ENCODE measurements around the gene NDUFAF8.

Gene NDUFAF8

DNA sequence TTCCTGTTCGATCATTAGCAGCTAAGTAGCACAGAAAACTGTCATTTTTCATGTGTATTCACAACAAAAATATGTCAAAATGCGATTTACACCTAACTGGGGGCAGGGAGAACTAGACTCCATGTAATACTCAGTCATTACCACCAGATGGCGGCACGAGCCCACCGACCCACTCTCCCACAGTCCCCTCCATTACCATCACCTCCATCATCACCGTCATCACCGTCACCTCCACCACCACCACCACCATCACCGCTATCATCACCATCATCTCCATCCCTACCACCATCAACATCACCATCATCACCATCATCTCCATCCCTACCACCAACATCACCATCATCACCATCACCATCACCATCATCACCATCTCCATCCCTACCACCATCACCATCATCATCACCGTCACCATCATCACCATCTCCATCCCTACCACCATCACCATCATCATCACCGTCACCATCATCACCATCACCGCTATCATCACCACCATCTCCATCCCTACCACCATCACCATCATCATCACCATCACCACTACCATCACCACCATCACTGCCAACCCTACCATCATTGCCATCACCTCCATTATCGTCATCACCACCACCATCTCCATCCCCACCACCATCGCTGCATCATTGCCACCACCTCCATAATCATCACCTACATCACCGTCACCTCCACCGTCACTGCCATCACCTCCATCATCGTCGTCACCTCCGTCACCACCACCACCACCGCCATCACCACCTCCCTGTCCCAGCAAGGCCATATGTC is 14.4 kb downstream of the NDUFAF8 start:
- peak; percentile 38 for DNase-seq (ENCODE audit: low read depth)

DNA sequence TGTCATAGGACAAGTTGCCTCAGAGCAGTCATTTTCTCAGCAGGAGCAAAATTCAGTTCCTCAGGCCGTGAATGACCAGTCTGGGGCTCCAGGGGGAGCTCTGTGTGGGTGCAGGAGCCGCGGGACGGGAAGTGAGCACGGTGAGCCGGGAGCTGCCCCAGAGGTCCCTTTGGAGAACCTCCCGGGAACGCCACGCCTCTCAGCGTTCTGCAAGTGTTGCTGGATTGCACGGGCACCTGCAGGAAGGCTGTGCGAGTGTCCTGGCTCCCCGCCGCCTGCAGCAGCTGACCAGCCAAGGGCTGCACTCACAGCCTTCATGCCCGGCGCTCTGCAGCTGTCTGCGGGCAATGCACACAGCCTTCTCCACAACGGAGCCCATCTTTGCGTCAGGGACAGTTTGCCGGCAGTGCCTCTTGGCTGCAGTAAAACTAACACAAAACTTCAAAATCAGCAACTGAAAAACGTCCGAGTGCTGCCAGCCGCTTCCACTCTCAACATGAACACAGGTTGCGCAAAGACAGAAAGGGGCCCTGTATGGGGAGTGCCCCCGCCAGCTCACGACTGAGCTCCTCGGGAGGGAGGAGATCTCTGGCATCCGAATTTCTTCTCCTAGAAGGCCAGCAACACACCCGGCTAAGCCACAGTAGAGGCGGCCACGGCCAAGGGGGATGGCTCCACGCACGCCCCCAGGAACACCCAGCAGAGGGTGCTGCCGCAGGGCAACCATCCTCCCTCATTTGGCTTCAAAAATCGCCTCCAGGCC is 16.0 kb downstream of the NDUFAF8 start:
- no peak for DNase-seq (ENCODE audit: low read depth)

DNA sequence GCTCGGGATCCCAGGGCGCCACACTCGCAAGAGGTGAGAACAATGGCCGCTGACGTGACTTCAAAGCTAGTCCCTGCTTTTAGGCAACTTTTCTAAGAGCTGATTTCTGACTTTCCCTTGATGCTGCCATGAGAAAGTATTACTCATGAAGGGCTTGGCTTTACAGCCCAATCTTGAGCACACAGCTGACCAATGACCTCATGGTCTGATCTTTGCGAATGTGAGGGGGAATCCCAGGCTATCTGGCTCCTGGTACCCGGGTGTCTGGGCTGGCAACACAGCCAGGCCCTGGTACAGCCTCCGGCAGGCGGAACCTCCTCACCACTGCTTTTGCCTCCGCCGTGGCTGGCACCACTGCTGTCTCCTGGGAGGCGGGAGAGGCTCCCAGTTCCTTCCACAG is 17.5 kb downstream of the NDUFAF8 start:
- no peak for DNase-seq (ENCODE audit: low read depth)

DNA sequence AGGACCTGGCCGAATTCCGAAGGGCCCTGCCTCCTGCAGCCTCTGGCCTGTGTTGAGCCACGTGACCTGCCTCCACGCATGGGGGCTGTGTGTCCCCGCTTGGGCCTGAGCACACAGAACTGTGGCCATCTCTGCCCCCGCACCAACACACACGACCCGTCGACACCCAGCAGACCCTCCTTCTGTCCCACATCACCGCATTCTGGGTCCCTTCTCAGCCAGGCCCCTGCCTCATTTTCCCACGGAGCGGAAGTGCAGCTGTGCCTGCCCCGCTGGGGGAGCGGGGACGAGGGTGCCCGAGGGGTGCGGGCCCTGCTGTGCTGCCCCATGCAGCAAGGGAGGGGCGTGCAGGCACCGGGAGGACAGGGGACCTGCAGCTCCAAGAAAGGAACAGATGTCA is 18.4 kb downstream of the NDUFAF8 start:
- DNase-seq (ENCODE audit: low read depth), result no peak

DNA sequence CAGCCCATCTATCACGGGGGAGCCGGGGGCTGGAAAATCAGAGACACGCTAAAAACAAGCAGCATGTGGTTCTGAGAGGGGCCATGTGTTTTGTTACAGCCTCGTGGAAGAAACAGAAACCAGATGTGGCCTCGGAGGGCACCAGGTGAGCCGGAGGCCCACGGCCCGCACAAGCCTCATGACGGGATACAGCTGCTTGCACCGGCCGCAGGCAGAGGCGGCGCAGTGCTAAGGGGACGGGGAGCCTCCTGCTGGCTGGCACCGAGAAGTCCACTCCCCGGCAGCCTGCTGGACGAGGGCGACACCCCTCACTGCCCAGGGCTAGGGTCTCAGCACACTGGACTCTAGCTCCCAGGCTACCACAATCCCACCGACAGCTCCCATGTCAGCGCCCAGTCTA is 19.2 kb downstream of the NDUFAF8 start:
- DNase-seq (ENCODE audit: low read depth), result no peak

DNA sequence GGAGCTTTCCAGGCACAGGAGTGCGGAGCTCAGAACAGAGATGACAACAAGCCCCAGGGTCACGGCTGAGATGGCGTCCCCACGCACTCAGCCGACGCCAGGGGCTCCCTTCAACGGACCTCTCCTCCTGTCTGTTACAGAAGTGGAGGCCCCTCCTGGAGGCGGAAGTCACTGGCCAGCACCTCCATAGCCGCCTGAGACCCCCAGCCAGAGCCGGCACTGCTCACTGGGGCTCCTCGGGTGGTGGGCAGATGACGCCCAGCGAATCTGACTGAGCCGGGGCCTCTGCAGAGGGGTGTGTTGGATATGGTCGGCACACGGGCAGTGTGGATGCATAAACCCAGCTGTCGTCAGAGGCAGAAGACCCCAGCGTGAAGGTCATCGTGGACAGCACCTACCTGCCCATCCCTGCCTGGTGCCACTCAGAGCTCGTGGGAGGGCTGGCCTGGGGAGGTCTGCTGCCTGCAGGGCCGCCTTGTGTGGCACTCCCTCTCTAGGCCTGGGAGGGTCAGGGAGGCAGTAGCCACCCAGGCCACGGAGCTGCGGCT is 20.0 kb downstream of the NDUFAF8 start:
- DNase-seq (ENCODE audit: low read depth), result no peak

DNA sequence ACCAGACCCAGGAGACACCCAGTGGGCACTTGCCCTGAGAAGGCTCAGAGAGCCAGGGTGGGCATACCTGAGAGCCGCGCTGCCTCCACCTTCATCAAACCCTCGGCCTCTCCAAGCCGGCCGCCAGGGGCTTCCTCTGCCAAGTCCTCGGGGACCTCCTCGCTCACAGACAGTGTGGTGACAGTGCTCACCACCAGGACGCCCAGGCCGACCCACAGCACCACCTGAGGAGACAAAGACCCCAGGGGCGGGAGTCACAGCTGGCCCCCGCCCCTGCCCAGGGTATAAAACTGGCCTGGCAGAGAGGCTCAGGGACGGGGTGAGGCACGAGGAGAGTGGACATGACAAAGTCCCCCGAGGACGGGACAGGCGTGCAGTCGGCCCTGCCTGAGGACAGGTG is 21.1 kb downstream of the NDUFAF8 start:
- DNase-seq (ENCODE audit: low read depth), result no peak

DNA sequence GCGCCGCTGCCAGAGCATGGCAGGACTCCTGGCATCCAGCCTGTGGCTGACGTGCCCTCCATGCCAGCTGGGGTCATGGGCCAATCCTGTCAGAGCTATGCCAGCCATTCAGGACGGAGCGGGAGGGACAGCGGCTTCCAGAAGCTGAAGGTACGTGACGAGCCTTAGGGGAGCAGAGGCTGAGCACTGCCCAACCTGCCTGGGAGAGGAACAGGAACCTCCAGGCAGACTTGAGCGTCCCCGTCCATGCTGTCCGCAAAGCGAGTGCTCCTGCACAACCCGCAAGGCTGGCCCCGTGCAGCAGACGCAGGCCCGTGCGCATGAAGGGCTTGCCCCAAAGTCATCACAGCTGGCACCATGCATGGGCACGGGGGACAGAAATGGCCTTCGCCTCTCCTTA is 21.5 kb downstream of the NDUFAF8 start:
- DNase-seq (ENCODE audit: low read depth), result no peak

DNA sequence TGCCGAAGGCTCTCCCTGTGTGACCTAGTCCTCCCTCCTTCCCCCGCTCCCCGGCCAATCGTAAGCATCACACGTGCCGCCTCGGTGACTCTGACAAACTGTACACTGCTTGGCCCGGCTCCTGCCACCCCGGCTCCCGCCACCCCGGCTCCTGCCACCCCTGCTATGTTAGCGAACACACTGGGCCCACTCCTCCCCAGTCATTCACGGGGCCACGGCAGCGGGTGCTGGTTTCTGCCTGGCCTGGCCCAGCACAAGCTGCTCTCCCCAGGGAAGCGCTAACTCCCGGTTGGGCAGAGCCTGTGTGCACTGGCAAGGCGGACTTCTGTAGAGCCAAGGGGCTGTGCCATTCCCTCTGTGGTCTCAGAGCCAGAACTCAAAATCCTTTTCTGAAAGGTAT is 22.0 kb downstream of the NDUFAF8 start:
- DNase-seq (ENCODE audit: low read depth), result no peak

DNA sequence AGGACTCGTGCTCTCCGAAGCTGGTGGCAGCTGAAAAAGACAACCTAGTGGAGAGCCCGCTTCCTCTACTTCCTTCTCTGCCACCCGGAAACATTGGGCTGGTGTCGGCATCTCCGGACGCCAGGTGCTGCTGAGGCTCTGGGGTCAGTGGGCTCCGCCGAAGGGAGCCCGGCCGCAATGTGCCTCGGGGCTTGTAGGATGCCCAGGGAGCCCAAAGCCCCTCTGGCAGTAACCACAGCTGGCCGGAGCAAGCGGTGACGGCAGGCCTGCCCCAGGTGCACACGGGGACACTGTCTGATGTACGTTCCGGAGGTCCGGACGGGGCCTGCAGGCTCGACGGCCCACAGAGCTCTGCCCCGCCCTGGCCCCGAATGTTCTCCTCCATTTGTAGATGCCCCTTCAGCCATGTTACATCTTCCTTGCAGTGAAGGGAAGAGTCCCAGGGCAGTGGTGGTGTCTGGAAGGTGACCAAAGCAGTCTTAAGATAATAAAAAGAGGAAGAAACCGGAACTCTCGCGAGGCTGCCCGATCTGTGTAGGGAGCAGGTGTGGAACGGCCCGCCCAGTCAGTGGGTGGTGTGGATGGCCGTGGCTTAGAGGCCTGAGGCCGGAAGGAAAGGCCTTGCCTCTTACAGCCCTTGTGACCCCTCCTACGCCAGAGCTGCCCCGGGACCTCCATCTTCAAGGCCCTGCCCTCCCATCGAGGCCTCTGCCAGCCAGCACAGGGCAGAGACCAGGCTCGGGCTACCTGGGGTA is 22.6 kb downstream of the NDUFAF8 start:
- DNase-seq (ENCODE audit: low read depth), result no peak

DNA sequence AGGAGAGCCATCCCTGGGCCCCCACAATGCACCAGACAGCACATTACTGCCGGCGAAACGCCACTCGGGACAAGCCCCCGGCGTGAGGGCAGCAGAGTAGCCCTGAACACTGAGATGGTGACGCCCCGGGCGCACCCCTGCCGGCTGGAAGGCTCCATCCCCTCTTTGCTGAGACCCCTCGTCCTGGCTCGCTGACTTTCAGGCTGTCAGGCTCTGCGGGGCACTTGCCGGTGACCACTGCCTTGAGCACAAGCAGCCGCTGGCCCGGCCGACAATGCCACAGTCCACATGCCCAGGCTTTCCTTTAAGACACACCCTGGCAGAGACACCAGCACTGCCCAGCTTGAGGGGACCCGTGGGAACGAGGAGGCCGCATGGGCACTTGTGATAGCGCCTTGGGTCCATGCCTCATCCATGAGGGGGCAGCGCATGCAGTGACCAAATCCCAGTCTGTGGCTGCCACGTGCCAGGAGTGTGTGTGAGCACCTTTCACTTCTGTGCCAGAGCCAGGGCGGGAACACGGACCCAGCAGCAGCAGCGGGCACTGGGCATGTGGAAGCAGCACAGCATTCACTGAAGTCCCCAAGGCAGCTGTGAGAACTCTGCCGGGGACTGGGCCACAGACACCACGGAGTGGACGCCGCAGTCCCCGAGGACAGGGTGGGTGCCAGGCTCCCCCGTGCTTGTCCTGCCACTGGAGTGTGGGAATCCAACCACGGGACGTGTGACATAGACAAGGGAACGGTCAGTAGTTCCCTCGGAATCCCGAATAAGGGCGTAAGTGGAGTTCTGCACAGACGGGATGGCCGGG is 24.5 kb downstream of the NDUFAF8 start:
- no peak for DNase-seq (ENCODE audit: low read depth)

DNA sequence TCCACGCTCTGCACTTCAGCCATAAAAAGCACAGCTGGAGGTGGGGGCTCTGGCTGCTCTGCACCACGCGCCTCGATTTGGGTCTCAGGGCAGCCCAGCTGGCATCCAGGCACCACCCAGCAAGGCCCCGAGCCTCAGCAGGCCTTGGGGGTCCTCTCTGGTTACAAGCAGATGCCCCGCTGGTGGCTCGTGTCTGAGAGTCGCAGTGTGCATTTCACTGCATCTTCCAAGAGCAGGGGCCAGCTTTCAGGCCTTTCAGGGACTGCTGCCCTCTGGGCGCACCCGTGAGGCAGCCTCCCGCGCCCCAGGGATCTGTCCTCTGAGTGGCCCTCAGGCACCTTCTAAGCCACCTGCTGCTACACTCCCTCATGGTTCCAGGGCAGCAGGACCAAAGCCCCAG is 25.5 kb downstream of the NDUFAF8 start:
- DNase-seq (ENCODE audit: low read depth), result no peak

DNA sequence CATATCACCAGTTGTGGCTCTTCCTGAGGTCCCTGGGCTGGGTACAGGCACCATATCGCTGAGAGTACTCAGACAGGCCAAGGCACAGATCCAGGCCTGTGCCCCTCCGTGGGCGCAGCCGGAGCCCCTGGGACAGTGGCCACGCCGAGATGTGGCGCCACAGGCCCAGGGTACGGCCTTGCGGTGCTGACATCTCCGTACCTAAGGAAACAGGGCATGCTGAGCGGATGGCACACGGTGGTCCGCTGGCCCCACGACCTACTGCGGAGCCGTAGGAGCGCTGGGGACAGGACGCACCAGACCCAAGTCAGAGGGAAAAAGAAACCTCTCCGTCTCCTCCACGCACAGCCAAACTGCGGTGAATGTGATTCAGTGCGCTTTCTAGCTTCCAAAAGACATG is 26.5 kb downstream of the NDUFAF8 start:
- DNase-seq (ENCODE audit: low read depth), result no peak

DNA sequence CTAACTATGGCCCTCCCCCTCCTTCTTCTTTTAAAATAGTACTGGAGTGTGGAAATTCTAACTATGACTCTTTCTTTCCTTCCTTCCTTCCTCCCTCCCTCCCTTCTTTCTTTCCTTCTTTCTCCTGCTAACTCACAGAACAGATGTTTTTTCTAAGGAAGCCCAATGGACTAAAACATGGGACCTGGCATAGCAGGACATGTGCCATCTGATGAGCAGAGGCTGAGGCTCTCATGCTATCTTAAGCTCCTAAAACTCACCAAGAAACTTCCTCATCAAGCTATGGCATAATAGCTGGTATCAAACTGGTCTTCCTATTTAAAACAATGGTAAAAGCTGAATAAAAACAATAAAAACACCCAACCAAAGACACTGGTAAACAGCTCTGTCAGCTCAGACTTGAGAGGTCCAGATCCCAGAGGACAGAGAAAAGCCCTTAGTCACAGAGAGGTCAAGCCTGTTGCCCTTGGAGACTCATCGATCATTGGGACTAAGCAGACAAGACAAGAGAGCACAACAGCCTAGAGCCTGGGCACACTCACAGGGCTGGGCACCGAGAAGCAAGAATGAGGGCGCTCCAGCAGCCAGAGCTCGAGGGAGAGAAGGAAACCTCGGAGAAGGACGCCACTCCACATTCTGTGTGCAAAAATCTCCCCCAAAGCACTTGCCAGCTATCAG is 28.4 kb downstream of the NDUFAF8 start:
- DNase-seq (ENCODE audit: low read depth), result no peak

DNA sequence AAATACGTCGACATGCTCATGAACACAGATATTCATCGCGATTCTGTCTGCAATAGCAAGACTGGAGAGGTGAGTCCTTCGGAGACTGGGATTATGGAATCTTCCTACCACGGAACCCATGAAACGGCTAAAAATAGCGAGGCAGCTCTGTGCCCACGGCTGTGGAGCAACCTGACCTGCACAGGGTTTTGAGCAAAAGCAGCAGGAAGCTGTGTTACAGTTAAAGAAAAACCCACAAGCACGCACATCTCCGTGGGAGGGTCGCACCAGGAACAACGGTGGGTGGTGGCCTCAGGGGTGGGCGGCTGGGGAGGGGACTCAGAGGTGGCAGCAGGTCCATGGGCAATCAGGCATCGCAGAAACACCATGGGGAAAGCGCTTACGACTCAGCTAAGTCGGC is 31.2 kb downstream of the NDUFAF8 start:
- DNase-seq (ENCODE audit: low read depth), result no peak

DNA sequence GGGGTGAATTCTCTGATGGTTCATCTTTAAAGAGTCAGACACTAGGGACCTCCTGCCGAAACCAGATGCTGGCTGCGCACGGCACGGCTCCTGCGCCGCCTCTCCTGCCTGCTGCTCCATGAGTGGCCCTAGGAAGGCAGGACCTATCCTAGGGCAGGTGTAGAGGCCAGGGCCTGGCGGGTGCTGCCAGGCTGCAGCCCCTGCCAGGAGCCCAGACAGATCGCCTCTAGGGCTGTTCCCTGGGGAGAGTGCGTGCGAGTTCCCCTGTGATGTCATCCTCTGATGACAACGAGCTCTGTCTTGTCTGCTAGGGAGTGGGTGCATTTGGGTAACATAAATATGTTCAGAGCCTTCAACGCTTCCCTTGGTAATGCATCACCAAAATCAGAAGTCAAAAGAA is 32.1 kb downstream of the NDUFAF8 start:
- no peak for DNase-seq (ENCODE audit: low read depth)

DNA sequence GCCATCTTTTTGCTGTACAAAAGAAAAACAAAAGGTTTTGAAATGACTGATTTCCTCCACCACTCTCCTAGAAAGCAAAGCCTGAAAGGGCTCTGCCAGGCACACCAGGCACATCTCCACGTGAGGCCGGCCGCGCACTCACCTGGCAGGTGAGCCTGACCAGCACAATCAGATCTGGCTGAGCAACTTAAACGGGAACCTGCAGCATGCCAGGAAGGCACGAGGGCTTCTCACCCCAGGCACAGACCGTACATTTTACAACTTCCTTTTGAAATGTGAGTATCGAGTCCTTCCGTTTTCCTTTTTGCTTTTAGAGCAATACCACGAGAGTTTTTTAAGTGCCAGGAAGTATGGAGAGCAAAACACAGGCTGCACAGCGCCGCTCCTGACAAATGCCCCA is 33.5 kb downstream of the NDUFAF8 start:
- no peak for DNase-seq (ENCODE audit: low read depth)

DNA sequence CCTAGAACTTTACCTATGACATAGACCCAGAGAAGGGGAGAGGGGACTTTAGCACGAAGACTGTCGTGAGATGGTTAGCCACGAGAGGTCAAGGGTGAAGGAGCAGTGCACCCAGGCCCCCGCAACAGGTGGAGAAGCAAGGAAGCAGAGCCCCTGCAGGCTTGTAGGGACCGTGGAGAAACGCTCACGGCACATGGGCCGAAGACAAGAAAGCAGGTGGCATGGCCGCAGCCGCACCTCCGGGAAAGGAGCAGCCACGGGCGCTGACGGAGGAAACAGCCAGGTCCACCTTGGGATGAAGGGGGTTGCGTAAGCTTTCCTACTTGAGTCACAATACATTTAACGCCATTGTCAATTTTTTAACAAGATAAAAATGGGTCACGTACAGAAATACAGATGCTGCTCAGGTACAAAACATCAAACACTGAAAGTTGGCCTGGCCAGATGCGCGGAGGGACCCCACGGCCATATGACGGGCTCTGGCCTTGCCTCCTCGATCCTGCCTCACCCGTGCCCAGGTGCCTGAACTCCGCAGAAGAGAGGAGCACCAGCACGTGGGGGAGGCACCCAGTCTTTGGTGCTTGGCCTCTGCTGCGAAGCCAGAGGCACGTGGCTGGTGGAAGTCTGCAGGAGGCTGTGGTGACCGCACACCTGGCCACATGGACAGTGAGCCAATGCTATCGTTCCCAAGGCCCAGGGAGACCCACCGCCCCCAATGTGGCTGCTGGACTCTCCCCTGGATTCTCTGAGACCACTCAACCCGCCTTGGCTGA is 34.8 kb downstream of the NDUFAF8 start:
- no peak for DNase-seq (ENCODE audit: low read depth)

DNA sequence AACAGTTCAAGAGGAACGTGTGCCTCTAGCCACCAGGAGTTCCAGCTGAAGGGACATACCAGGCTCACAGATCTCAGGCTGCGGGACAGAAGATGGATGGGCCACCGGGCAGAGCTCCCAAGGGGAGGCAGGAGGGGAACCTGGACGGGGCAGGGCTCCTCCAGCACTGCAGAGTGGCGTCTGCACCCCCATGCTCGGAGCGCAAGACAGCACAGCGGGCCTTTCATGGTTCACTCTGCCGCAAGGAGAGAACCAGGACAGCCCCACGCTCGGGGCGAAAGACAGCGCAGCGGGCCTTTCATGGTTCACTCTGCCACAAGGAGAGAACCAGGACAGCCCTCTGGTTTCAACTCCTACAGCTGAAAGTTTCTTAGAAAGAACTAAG is 35.3 kb downstream of the NDUFAF8 start:
- no peak for DNase-seq (ENCODE audit: low read depth)

DNA sequence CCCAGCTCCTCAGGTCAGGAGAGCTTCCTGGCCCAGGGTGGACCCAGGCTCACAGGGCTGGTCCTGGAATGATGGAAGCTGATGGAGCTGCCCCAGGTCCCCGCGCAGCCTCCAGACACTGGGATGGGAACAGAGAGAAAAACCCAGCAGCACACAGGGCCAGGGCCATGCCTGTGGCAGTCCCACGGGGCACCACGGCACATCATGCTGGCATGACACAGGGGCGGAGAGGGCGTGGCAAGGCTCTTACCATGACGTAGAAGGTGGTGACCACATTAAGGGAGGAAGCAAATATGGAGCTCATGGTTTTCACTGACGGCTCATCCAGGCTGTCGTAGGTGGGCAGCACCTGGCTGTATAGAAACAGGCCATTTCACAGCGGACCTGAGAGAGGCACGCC is 37.7 kb downstream of the NDUFAF8 start:
- no peak for DNase-seq (ENCODE audit: low read depth)

DNA sequence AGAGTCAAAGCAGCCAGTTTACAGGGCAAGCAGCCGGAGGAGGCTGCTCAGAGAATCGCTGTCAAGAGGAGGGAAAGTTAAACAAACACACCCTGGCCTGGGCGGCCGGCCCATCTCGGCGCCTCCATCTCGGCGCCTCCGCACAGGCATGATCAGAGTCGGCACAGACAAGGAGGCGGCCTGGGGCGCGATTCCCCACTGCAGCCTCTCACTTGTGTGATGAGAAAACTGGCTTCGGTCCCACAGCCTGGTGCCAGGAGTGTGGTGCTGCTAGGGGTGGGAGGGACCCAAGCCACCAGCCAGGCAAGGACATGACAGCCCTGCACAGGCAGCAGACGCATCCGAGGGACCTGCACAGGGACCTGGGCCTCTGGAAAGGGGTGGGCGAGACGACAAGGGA is 38.3 kb downstream of the NDUFAF8 start:
- no peak for DNase-seq (ENCODE audit: low read depth)
